SK-N-MC (cell line): ENCODE data around the gene ACOX3.

Experiments used
- EZH2 ChIP-seq: fragments of 200-600 bp; sonication (generic); IDR thresholded peaks from one replicate; pipeline ENCODE4 v1.6.1; 2017; ENCODE audit warnings: antibody characterized with exemption
- FOXP2 ChIP-seq: optimal IDR thresholded peaks from 2 replicates; pipeline ENCODE3; 2011; ENCODE audit warnings: mild to moderate bottlenecking, moderate library complexity; ENCODE audit not compliant: insufficient read depth; ENCODE audit errors: extremely low read length, control extremely low read depth
- POLR2AphosphoS5 ChIP-seq: IDR thresholded peaks from 2 replicates; pipeline ENCODE4 v1.6.1; 2012; ENCODE audit warnings: mild to moderate bottlenecking, low read depth, low read length, borderline replicate concordance

- TF ChIP-seq EZH2 (no peak), POLR2AphosphoS5 (no peak), FOXP2 (no peak)
Observed at GRCh38 chr4:8410641-8411271, 29.8 kb downstream of the ACOX3 start.
